AG04450 (cell line): ENCODE results near the gene HEPHL1. TPM values are rescaled to one million over a fixed set of nuclear protein-coding genes. Genes with fewer than 3 reads are reported as not detected.
A peak's percentile ranks its signal among the peaks of the same experiment; 100 is the strongest.

ENCODE experiments used
- CTCF ChIA-PET: fragments of 300-600, 350-600 bp; formaldehyde crosslinking; extraction: SDS; loops from one replicate; lab custom pipeline; 2022; ENCODE audit warnings: antibody characterized with exemption, inconsistent platforms; lab: Charles Lee
- POLR2A ChIA-PET: fragments of 350-600 bp; formaldehyde crosslinking; extraction: SDS; loops from one replicate; lab custom pipeline; 2021; ENCODE audit warnings: antibody characterized with exemption, inconsistent platforms; lab: Yijun Ruan, JAX
- DNase-seq: peaks from one replicate; pipeline ENCODE4 v3.0.0-alpha.2; 2011; ENCODE audit warnings: low read depth, low spot score
- H3K27ac ChIP-seq: one replicate; pipeline ENCODE4 v1.5.1; 2012; ENCODE audit warnings: low read depth, low read length, control low read depth
- H3K27me3 ChIP-seq: one replicate; pipeline ENCODE4 v1.6.0; 2012; ENCODE audit warnings: low read length; ENCODE audit not compliant: control insufficient read depth, insufficient read depth
- H3K4me3 ChIP-seq: 2 replicates; pipeline ENCODE4 v1.5.1; 2011; ENCODE audit warnings: mild to moderate bottlenecking, low read depth, low read length, control low read depth
- H3K9me3 ChIP-seq: 2 replicates; pipeline ENCODE4 v1.5.1; 2012; ENCODE audit warnings: low read length; ENCODE audit not compliant: control insufficient read depth, insufficient read depth
- CTCF ChIP-seq: IDR thresholded peaks from 2 replicates; pipeline ENCODE4 v1.5.1; 2011; ENCODE audit warnings: low read depth, low read length, control low read depth, inconsistent platforms
- polyA plus RNA-seq: library from polyadenylated mRNA; depleted of rRNA; stranded (reverse); fragments of >200 nt; gene quantifications from 2 replicates; pipeline ENCODE4 v1.2.3, GENCODE V29; 2011

HEPHL1 gene
- polyA plus RNA-seq, 1 experiment: 0.02 TPM

DNA sequence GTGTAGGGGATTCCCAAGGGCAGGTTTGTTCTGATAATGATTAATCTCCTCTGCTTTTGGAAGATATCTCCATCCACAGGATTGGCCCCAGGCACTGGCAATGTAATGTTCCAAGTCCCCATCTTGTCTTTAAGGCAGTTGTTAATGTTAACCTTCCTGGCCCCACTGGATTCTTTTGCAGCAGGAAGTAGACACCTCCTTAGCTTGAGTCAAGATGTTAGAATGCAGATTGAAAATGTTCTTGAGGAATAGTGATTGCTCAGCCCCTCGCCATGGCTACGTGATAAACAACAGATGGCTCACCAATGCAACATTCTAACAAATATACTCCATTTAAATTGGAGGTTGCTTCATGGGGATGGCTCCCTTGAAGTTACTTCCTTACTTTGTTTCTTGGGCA lies 7.3 kb downstream of the HEPHL1 start:
- CTCF ChIA-PET: interaction anchor here (1.0 kb wide), 1 partner anchor 133 kb away, joined by 3 read pairs; no protein-coding TSS in a partner anchor
- Histone ChIP-seq H3K4me3 (no peak overlapping the region), H3K27me3 (no peaks in the 10 kb centered on the region), H3K9me3 (peaks cover 5% of the 10 kb centered on the region; the same call in 1 of the 2 replicates), H3K27ac (peak overlapping the region; percentile 13)
- DNase-seq: peak; percentile 70
- no peak for TF ChIP-seq CTCF
- POLR2A ChIA-PET: interaction anchor here (0.6 kb wide), 1 partner anchor 9 kb away, joined by 3 read pairs; no protein-coding TSS in a partner anchor

GRCh38 chr11:94030059-94030458 lies 8.9 kb downstream of the HEPHL1 start:
- Histone ChIP-seq H3K27ac (no peak overlapping the region), H3K4me3 (no peak overlapping the region), H3K27me3 (no peaks in the 10 kb centered on the region), H3K9me3 (peaks cover 5% of the 10 kb centered on the region; the same call in 1 of the 2 replicates)
- no peak for DNase-seq
- CTCF ChIA-PET: no interaction called here
- TF ChIP-seq CTCF: no peak
- POLR2A ChIA-PET: no interaction called here

GRCh38 chr11:94031625-94032024 lies 10.5 kb downstream of the HEPHL1 start:
- POLR2A ChIA-PET: no interaction called here
- CTCF ChIA-PET: no interaction called here
- no peaks in the 10 kb centered on the region for H3K27me3 ChIP-seq
- no peak for TF ChIP-seq CTCF
- no peak overlapping the region for H3K27ac ChIP-seq
- H3K9me3 ChIP-seq: peaks cover 5% of the 10 kb centered on the region; the same call in 1 of the 2 replicates
- no peak overlapping the region for H3K4me3 ChIP-seq
- no peak for DNase-seq

DNA sequence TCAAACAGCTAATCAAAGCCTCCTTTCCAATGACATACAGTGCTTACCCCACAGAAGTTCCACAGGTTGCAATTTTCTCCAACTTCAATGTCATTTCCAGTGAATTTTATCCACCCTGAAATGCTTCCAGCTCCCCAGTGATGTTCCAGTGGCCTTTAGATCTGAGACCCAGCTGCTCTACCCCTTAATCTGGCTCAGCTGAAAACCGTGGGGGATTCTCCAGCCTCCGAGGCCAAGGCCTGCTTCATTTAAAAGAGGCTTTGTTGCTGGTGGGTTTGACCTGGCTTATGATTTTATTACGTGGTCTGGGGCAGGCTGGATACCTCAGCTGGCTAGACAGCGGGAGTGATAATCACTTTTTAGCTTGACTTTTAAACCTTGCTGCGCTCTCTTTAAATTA lies 10.9 kb downstream of the HEPHL1 start:
- Histone ChIP-seq H3K27me3 (no peaks in the 10 kb centered on the region), H3K27ac (no peak overlapping the region), H3K4me3 (no peak overlapping the region), H3K9me3 (peaks cover 2% of the 10 kb centered on the region; the same call in 1 of the 2 replicates)
- no peak for DNase-seq
- CTCF ChIA-PET: no interaction called here
- no peak for TF ChIP-seq CTCF
- POLR2A ChIA-PET: no interaction called here

DNA sequence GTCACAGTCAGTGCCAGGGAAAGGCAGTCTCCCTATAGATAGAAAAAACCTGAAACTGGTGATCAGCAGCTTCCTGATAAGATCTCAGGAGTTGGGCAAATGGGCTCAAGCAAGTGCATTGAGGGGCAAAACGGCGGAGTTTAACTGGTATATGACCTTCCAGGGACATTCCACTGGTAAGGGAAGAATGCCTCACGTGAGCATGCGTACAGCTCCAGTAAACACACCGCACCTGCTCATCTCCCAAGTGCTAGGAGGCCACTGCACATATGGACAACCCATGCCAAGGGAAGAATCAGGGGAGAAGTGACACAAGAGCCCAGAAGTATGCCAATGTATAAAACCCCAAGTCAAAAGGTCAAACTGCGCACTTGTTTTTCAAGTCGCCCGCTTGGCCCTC lies 11.6 kb downstream of the HEPHL1 start:
- no peak for TF ChIP-seq CTCF
- Histone ChIP-seq H3K27ac (no peak overlapping the region), H3K9me3 (no peaks in the 10 kb centered on the region), H3K27me3 (no peaks in the 10 kb centered on the region), H3K4me3 (no peak overlapping the region)
- no peak for DNase-seq
- ChIA-PET CTCF (no interaction called here), POLR2A (no interaction called here)
